Stimulated activated CD8-positive, alpha-beta memory T cell treated with anti-CD3 and anti-CD28 coated beads, Interleukin-12 subunit alpha, Interleukin-12 subunit beta, amount 100 ng/mL, for 24 hours (primary cell): ENCODE data around the gene ERG28.

Source experiments
- DNase-seq: peaks from one replicate; pipeline ENCODE4 v3.0.0-alpha.2; 2020; ENCODE audit errors: extremely low read depth

ERG28 gene

DNA sequence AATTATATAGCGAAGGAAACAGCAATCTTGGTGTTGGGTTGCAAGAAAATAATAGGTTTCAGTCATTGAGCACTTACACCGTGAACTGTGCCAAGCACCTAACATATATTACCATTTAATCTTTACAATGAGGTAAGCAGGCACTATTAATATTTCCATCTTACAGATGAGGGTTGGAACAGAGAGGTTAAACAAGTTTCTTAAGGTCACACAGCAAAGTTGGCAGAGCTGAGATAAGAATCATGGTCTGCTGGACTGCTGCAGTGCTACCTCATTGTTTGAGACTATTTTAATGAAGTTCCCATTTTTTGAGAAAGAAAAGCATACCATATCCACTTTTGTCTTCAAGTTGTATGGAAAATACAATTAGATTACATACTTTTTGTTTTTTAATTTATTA lies 1.7 kb downstream of the ERG28 start:
- no peak for DNase-seq

DNA sequence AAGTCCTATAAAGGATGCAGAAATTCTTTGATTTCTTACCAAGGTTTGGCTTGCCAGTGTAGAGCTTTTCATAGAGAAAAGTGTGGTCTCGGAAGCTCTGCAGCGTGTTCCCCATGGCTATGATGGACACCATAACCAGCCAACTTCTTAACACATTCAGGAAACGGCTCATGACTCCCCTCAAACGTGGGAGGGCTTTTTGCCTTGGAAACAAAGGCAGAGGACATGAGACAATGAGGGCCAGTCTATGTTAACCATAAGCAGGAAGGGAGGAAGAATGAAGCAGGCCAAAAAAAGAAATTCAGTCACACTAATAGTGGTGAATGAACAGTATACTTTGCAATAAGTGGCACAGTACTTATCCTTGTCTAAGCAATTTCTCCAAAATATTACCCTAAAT lies 3.3 kb downstream of the ERG28 start:
- no peak for DNase-seq

DNA sequence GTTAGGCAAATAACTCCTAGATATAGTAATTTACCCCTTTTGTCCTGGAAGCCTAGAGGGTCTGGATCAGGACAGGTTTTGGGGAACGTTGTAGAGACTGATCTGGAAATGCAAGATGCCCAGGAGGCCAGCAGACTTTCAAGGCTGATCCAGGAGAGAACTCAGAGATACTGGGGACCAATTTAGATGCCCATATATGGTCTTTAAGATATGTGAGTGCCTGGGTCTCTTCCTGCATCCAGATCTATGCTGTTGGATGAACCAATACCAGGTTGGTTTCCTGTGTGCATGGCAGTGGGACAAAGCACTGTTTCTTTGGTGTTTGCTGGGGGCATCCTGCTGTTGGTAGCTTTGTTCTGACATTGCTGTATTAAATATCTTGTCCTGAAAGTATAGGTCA lies 5.4 kb downstream of the ERG28 start:
- DNase-seq, result no peak

DNA sequence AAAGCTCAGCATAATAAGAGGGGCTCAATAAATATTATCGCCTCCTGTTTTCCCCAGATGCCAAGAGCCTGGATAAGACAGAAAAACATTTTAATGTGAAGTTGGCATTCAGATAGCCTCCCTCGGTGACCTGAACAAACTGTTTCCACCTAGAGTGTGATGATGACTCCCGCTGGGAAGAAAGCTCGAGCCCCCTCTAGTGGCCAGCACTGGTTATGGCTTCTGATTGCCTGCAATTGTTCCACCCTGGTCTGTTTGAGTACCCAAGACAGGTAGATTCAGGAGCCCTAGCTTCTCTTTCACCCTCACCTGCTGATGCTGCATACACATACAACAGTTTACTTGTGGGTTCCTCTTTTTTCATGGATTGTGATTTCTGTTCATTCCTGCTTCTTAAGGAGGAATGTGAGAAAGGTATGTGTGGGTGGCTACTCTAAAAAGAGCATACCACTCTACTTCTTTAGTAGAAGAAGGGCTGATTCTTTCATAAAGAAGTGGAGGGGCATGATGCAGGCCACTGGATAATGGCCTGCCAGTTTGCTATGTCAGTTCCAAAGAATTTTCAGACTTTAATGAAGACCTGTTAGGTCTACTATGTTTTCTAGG lies 6.4 kb downstream of the ERG28 start:
- peak; percentile 53 for DNase-seq

DNA sequence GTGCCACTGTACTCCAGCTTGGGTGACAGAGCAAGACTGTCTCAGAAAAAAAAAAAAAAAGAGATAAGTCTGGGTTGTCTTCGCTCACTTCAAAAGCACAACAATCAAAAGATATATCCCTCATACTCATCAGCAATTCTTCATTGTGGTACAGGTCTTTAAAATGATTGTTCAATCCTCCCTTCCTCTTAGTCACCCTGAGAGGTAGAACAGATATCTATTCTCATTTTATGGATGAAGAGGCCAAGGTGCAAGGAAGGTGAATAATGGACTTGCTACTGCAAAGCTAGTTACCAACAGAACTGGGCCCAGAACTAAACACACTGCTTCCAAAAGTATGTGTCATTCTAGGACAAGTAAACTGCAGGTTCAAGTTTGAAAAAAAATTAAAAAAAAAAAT lies 7.1 kb downstream of the ERG28 start:
- no peak for DNase-seq

DNA sequence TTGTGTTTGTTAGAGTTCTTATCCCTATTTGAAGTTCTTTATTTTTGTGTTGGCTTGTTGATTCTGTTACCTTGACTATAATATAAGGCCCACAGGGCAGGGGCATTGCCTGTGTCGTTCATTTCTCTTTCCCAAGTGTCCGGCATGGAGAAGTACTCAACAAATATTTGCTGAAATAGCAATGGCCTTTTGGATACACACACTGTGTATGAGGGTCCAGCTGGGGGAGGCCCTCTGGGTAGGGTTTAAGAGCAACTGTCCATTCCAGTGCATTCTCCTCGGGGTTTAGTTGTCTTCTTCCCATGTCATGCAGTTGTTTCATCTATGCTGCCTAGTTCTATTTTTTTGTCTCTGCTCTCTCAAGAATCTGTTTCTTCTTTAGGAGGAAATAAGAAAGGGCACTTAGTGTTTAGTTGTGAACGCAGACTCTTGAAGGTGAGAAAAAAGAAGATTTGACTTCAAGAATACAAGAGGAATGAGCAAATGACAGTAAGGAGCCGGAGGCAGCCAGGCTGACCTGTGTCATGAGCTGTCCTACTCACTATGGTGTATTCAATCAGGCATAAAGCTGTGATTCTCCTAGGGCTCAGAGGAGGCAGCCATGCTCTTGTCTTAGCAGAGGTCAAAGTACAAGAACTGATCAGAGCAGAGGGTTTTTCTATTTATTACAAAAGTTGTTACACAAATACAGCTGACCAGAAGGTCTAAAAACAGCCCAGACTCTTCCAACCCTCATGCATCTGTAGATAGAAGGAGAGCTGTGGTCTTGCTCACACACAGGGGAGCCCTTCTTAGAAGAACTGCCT lies 10.2 kb downstream of the ERG28 start:
- DNase-seq, result no peak

DNA sequence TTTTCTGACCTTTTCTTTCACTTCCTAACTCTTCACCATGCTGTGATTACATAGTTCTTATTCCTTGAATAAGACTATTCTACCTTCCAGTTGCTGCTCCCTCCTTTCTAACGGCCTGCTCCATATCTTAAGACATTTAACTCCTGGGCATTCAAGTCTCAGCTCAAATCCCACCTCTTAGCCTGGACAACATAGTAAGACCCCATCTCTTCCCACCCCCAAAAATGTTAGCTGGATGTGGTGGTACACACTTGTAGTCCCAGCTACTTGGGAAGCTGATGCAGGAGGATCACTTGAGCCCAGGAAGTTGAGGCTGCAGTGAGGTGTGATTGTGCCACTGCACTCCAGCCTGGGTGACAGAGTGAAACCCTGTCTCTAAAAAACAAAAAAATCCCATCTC lies 10.9 kb downstream of the ERG28 start:
- no peak for DNase-seq

DNA sequence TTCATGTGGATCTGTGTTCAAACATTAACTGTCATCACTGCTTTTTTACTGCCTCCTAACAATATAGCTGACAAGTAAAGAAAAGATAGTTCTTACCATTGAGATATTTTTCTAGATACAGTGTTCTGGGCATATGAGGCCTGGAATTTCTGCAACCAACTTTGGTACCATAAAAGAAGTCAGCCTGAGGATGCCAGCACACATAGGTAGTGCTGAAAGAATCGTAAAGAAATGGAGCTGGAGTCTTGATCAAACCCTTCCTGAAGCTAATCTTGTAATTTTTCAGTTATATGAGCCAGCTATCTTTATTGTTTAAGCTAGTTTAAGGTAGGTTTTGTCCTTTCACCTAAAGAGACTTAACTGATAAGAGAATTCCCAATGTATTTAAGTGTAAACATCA lies 11.3 kb downstream of the ERG28 start:
- DNase-seq, result no peak

DNA sequence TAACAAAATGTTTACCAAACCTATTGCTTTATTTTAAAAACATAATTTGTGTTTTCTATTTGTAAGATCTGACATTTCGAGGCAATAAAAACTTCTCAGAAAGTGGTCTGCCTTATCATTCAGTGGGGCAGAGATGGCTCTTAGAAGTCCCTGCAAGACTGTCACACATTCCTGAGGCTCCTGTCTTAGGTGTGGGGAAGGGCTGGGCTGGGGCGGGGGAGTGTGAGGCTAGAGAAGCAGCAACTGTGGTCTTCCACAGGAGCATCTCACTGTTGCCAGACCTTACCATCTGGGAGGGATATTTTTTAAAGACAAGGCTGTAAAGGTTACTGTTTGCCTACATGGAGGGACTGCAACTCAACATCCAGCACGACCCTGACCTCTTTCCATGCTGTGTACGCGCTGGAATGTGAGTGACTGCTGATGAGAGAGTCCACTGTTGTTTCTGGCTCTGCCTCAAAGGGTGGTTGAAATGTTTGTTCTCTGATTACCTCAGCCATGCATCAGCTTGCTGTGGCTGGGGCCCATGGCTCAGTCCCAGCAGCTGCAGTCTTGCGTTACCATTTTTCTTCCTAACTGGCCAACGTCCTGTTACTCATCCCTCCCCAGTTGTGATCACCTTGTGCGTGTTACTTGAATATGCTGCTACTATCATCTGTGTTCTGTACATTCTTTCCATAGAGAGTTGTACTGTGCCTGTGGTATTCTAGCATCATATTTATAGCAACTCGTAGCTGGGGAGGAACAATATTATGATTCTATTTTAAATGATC lies 12.4 kb downstream of the ERG28 start:
- no peak for DNase-seq

DNA sequence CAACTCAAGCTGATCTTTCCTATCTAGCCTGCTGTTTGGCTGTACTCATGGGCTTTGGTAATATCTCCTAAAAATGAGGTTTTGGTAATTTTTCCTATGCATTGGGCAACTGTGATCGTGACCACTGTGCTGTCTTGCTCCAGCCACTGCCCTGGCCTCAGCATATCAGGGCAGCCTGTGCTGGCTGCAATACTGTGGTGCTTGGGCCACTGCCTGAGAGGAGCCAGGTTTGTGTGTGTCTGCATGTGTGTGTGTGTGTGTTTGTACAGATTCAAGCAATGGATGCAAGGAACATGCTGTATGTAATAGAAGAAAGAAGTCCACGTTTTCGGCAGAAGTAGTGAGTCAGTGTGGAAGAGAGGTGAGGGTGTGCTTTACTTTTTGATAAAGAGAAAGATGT lies 13.0 kb downstream of the ERG28 start:
- no peak for DNase-seq

DNA sequence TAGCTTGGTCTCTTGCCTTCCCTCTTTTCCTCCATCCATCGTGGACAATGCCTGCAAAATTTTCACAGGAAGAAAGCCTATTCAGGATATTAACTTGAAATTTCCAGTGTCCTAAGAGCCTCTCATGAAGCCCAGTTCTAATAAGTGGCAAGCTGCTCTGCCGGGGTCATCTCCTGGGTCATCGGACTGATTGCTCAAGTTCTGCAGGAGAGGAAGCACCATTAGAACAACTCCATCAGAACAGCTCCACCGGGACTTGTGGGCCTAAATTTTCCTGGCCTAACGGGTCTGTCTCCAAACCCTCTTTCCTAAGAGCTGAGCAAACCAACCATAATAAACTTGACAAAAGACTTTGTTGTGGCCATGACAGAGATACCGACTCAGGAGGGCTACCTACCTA lies 13.9 kb downstream of the ERG28 start:
- no peak for DNase-seq

DNA sequence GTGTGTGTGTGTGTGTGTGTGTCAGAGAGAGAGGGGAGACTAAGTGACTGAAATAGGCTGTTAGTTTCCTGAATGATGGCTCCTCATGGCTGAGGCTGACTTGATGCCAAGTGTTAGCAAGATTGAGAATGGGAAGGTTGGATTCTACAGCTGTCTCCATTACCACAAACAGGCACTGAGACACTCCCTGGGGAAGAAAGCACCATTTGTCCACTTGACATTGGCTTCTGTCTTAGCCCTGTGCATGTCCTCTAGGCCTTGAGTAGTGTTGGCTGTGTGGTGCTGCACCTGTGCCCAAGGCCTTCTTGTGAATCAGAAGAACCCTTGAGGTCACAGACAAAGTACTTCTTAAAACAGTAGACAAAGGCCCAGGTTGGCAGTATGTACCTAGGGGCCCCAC lies 15.6 kb downstream of the ERG28 start:
- DNase-seq, result no peak

DNA sequence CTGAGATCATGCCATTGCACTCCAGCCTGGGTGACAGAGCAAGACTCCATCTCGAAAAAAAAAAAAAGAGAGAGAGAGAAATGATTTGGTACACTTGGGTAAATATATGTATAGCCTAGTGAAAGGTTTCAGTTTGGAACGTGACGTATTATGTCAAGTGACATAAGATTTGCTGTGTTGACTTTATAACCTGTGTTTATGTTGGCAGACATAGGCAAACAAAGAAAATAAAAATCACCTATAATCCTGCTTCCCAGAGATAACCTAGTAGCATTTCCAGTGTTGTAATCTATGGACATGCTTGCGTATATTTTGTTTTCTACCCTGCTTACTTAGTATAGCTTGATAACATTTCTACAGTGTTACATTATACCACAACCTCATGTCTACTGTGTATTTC lies 16.7 kb downstream of the ERG28 start:
- no peak for DNase-seq

DNA sequence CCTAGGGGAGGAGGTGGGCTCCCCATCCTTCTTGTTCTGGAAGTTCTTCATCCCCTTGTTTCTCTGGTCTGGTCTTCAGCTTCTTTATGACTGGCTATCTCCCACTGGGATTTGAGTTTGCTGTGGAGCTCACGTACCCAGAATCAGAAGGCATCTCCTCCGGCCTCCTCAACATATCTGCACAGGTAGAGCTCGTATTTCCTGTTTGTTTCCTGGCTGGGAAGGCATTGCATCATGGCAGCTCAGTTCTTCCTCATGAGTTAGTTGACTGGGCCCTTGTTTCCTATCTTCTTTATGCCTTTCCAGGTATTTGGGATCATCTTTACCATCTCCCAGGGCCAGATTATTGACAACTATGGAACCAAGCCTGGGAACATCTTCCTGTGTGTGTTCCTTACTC lies 19.8 kb downstream of the ERG28 start:
- DNase-seq, result no peak

DNA sequence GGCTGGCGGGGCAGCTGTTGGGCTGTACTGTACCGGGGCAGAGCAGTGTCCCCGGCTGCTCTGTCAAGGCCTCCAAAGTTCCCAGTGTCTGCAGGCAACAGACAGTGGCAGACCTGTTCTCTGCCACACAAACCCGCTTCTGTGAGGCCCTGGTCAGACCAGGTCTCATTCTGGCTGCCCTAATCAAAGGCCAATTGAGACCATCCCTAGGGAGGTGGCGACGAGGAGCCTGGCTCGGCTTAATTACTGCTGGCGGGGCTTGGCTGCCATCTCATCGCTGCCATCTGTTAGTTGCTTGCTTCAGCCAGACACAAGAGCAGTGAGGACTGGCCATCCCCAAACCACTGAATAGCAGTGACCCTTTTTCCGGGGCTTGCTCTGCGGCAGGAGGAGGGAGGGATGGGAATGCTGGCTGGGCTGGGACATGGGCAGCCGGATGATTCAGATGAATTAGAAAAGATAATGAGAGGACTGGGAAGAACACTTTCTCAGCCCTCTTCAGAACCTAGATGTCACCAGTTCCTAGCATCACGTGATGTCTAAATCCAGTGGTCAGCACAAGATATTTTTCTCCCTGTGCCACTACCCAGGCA lies 24.5 kb downstream of the ERG28 start:
- no peak for DNase-seq

DNA sequence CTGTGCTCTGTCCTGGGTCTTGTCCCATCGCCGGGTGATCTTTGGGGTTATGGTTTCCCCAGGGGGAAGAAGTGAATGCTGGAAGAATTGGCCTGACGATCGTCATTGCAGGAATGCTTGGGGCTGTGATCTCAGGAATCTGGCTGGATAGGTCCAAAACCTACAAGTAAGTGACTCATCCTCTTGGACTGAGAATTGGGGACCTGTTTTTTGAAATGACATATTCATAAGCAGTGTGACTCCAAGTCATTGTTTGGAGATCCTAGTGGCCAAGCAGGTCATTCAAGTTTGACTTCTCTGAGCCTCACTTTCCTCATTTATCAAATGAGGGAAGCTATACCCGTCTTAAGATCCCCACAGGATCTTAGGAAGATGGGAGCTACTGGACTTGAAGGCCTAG lies 25.8 kb downstream of the ERG28 start:
- no peak for DNase-seq

DNA sequence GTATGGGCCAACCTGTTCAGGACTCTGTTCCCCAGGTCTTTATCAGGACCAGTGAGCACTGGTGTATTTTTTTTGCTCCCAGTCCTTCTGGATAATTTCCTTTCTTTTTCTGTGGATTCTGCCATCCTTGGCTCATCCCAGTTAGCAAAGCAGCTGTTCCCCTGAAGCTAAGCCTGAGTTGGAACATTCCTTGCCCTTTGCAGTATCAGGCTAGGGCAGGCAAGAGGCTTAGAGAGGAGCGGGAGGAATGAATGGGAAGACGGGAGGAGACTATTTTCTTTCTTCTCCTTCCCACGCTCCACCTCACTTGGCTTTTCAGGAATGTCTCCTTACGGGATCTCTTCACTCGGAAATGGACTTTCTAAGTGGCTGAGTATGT lies 29.2 kb downstream of the ERG28 start:
- DNase-seq, result no peak

DNA sequence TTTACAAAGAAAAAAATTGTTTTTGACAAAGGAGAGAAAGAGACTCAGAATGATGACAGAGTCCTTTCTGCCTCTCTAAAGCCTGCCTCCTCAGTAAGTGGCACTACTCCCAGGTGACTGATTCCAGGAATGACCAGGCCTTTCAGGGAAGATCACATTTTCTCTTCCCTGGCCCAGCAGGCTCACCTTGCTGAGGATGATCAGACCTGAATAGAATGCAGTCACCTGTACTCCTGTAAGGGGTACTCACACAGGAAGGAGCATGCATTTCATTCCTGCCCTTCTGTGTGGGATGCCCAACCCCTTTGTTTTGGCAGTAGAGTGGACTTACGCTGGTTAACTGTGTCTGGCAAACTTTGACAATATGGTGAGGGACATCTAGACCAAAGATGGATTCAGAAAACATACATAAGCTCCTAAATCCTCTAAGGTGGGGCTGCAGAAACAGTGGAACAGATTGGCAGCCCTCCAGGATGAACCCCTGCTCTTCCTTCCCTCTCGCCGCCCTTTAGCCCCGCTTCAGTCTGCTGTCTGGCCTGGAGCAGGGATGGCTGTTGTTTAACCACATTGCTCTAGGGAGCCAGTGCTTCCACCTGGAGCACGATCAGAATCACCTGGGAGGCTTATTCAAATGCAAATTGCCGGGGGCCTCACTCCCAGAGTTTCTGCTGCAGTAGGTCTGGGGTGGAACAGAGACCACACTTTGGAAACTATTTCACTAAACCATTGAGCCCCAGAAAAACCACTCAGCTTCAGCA lies 29.8 kb downstream of the ERG28 start:
- no peak for DNase-seq

DNA sequence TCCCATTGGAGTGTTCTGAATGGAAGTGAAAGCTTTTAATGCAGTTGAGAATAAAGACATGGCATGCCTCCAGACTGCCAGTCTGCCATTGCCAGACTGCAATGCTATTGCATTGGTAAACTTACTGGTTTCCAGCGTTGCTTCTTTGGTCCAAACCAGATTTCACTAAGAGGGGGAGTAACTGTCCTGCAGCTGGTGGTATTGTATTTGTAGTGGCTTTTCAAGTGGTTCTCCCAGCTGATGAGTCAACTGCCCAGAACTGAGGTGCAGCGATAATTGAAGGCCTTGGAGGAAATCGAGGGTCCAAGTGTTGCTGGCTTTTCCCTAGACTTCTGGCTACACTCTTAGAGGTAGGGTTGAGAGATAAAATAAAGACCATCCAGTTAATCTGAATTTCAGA lies 31.9 kb downstream of the ERG28 start:
- no peak for DNase-seq

DNA sequence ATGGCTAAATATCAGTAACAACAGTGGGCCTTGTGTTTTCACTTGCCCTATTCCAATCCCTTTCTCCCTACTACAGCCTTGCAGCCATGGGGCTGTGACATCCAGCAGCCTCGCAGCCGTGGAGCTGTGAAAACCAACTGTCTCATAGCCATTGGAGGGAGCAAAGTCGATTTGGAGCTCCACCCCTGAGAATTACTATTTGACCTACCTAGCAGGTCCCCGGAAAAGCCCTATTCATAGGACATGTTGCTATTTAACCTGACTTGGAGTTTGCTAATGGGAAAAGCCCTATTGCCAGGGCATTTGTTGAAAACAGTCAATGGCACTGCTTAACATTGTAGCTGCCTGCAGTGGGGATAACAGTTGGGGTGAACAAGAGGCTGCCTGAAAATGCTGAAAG lies 33.3 kb downstream of the ERG28 start:
- no peak for DNase-seq

DNA sequence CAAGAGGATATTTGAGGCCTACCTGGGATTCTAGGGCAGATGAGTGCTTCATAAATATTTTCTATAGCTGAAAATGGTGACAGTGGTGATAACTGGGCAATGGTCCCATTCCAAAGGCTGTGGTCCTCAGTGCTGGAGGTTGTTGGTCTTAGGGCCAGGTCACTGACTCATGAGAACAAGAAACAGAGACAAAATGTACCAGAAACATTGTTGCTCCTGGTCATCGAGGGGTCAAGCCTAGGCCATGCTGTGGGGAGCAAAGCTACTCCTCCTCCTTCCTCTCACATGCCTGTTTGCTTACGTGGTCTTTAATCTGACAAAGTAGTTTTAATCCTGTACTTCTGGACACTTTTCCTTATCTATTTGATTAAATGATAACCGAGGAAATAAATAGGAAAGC lies 33.8 kb downstream of the ERG28 start:
- no peak for DNase-seq

DNA sequence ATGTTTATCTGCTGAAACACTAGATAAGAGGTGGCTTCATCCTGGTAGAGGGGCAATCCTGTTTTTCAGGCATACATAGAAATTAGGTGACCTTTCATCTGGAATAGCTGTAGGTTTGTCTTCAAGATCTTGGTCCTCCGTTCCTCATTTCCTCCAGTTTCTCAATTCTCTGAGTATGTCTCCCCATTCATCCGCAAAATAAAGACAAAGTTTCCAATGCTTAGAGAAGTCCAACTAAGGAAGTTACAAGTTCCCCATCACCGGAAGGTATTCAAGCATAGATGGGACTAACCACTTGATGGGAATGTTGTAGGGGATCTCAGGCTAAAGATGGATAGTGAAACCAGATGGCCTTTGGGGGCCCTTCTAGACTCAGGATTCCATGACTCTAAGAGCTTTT lies 34.3 kb downstream of the ERG28 start:
- no peak for DNase-seq
